Left lung (tissue), 10 donors: ENCODE results near the gene TSPAN14. TPM values are rescaled to one million over a fixed set of nuclear protein-coding genes. Genes with fewer than 3 reads are reported as not detected.

Experiments used
- ATAC-seq: fragments of 200-7000 bp; cut with Tn5 transposase; one replicate; pipeline ENCODE4 v1.9.1; 2020; ENCODE audit warnings: moderate library complexity
- DNase-seq, 4 donors: peaks; one replicate each; pipeline ENCODE4 v3.0.0-alpha.2; 2013 to 2020
- H3K27ac ChIP-seq, 2 donors: fragments of 200-600 bp; sonication (generic) in 1 of 2; one replicate each; pipeline versions ENCODE4 v1.5.0 to v1.8.0; 2020 to 2021
- H3K27me3 ChIP-seq, 2 donors: fragments of 200-600 bp; sonication (generic) in 1 of 2; one replicate each; pipeline versions ENCODE4 v1.5.0 to v1.8.0; 2020 to 2021
- H3K36me3 ChIP-seq, 2 donors: fragments of 200-600 bp; sonication (generic) in 1 of 2; one replicate each; pipeline versions ENCODE4 v1.5.0 to v1.8.0; 2020 to 2021
- H3K4me1 ChIP-seq, 2 donors: fragments of 200-600 bp; one replicate each; pipeline ENCODE4 v1.8.0; 2021
- H3K4me3 ChIP-seq, 2 donors: fragments of 200-600 bp; sonication (generic) in 1 of 2; one replicate each; pipeline versions ENCODE4 v1.5.0 to v1.8.0; 2020 to 2021; ENCODE audit warnings: mild to moderate bottlenecking in 1 of 2
- H3K9me3 ChIP-seq, 2 donors: fragments of 200-600 bp; sonication (generic) in 1 of 2; one replicate each; pipeline versions ENCODE4 v1.5.0 to v1.8.0; 2020 to 2021
- intact Hi-C, 2 donors: fragments of 100-400 bp; cut with DNase I; formaldehyde crosslinking; loops; one replicate each; pipeline versions ENCODE4 v1.11.2 to v1.14.2; 2022
- polyA plus RNA-seq, 6 donors: library from polyadenylated mRNA; unstranded; fragments of 120-200 nt; gene quantifications; one replicate each; pipeline ENCODE4 v1.2.1, GENCODE V29; 2013; ENCODE audit not compliant: insufficient read length in 6 of 6
- total RNA-seq, 2 donors: library from RNA; stranded (reverse); fragmentation: NEBNext Ultra II Directional; extraction: Animal tissue kit (Norgen Biotek cat#: 25700); gene quantifications; one replicate each; pipeline ENCODE4 v1.2.1, GENCODE V29; 2021
- TF ChIP-seq, protein P1 (sequence below), 2 donors: fragments of 200-600 bp; sonication (generic) in 1 of 2; IDR thresholded peaks; one replicate each; pipeline versions ENCODE4 v1.5.0 to v1.8.0; 2021; ENCODE audit warnings: antibody characterized with exemption in 2 of 2
- donor health status: DM: no; HTN: yes; CAD: no.
- donor health status: DM: no; HTN: no; CAD: no.

Gene TSPAN14
- total and polyA plus RNA-seq, 8 donors = 76.4 to 158 (median 85.9) TPM

- Histone ChIP-seq H3K27me3 (no peaks in the 10 kb centered on the region), H3K27ac (no peak overlapping the region), H3K9me3 (peaks cover 0 to 5% of the 10 kb centered on the region in 2 donors), H3K36me3 (no peaks in the 10 kb centered on the region), H3K4me3 (no peak overlapping the region), H3K4me1 (no peaks in the 10 kb centered on the region)
- ATAC-seq (no peak), DNase-seq (no peak)
- TF ChIP-seq, protein P1, sequence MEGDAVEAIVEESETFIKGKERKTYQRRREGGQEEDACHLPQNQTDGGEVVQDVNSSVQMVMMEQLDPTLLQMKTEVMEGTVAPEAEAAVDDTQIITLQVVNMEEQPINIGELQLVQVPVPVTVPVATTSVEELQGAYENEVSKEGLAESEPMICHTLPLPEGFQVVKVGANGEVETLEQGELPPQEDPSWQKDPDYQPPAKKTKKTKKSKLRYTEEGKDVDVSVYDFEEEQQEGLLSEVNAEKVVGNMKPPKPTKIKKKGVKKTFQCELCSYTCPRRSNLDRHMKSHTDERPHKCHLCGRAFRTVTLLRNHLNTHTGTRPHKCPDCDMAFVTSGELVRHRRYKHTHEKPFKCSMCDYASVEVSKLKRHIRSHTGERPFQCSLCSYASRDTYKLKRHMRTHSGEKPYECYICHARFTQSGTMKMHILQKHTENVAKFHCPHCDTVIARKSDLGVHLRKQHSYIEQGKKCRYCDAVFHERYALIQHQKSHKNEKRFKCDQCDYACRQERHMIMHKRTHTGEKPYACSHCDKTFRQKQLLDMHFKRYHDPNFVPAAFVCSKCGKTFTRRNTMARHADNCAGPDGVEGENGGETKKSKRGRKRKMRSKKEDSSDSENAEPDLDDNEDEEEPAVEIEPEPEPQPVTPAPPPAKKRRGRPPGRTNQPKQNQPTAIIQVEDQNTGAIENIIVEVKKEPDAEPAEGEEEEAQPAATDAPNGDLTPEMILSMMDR (IDR thresholded peaks at IDR 0.05) = no peak
- intact Hi-C loops = no loop called here
Measured at GRCh38 chr10:80553436-80553835, 99.3 kb downstream of the TSPAN14 start.

DNA sequence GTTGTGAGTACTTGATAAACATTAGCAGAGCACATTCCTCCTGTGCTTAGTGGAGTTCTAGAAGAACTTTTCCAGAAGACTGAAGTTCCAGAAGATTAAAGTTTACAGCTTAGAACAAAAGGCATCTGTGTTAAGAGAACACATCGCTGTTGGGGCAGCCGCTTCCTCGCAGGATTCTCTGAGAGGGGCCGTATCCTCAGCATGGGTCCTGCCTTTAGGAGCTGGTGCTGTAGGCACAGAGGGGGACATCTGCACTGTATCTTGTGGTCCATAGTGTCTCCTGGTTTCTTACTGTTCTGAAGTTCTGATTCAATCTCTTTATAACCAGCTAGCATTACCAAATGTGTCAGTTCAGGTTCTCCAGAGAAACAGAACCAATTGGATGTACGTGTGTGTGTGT lies 99.9 kb downstream of the TSPAN14 start:
- no peaks in the 10 kb centered on the region for H3K27me3 ChIP-seq
- no peaks in the 10 kb centered on the region for H3K4me1 ChIP-seq
- TF ChIP-seq, protein P1 (IDR thresholded peaks at IDR 0.05) = no peak
- H3K36me3 ChIP-seq = no peaks in the 10 kb centered on the region
- no peak for ATAC-seq
- DNase-seq = no peak
- H3K9me3 ChIP-seq = peaks cover 0 to 5% of the 10 kb centered on the region in 2 donors
- intact Hi-C loops = no loop called here
- H3K4me3 ChIP-seq = no peak overlapping the region
- no peak overlapping the region for H3K27ac ChIP-seq

GRCh38 chr10:80555415-80555814 lies 101.3 kb downstream of the TSPAN14 start:
- no peaks in the 10 kb centered on the region for H3K27me3 ChIP-seq
- TF ChIP-seq, protein P1 (IDR thresholded peaks at IDR 0.05) = no peak
- intact Hi-C loops = no loop called here
- no peak overlapping the region for H3K27ac ChIP-seq
- H3K36me3 ChIP-seq = no peaks in the 10 kb centered on the region
- no peak overlapping the region for H3K4me3 ChIP-seq
- peaks cover 0 to 5% of the 10 kb centered on the region in 2 donors for H3K9me3 ChIP-seq
- DNase-seq (no peak), ATAC-seq (no peak)
- H3K4me1 ChIP-seq = no peaks in the 10 kb centered on the region

- TF ChIP-seq, protein P1 (IDR thresholded peaks at IDR 0.05) = no peak
- Histone ChIP-seq H3K36me3 (no peaks in the 10 kb centered on the region), H3K27me3 (no peaks in the 10 kb centered on the region), H3K9me3 (peaks cover 0 to 1% of the 10 kb centered on the region in 2 donors), H3K4me3 (no peak overlapping the region), H3K4me1 (no peaks in the 10 kb centered on the region), H3K27ac (no peak overlapping the region)
- intact Hi-C loops = no loop called here
- ATAC-seq (no peak), DNase-seq (no peak)
Measured at GRCh38 chr10:80561950-80562349, 107.8 kb downstream of the TSPAN14 start.

DNA sequence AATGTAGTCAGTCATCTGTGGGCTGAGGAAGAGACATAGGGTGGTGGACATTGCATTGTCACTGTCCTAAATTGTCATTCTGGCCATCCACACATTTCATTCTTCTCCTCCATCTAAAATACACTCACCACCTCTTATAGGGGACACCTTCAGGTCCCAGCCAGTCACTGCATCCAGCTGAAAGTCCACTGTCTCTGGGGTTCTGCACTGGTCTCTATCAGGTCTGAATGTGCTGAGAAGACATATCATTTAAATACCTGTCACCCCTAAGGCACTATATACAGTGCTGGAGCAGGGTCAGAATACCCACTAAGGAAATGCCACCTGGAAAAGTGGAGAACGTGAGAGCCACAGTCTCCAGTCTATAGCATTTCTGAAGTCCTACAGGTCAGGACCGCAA lies 113.2 kb downstream of the TSPAN14 start:
- Histone ChIP-seq H3K4me1 (no peaks in the 10 kb centered on the region), H3K4me3 (no peak overlapping the region), H3K27me3 (no peaks in the 10 kb centered on the region), H3K36me3 (no peaks in the 10 kb centered on the region), H3K27ac (no peak overlapping the region), H3K9me3 (no peaks in the 10 kb centered on the region)
- intact Hi-C loops = no loop called here
- TF ChIP-seq, protein P1 (IDR thresholded peaks at IDR 0.05) = no peak
- no peak for ATAC-seq
- DNase-seq = no peak
